HG03558 (cell line): ENCODE data around the gene UMOD.

Source experiments
- ATAC-seq: cut with Tn5 transposase; IDR thresholded peaks from one replicate; pipeline ENCODE4 v1.9.1; 2021; ENCODE audit warnings: moderate number of reproducible peaks; ENCODE audit not compliant: unreplicated experiment; ENCODE audit errors: extremely low read depth

The UMOD gene

GRCh38 chr16:20307240-20307671 is 45.3 kb downstream of the UMOD start:
- ATAC-seq = no peak

GRCh38 chr16:20306401-20306800 is 46.1 kb downstream of the UMOD start:
- no peak for ATAC-seq

GRCh38 chr16:20303012-20303411 is 49.5 kb downstream of the UMOD start:
- ATAC-seq = no peak

GRCh38 chr16:20302389-20302788 is 50.1 kb downstream of the UMOD start:
- ATAC-seq = no peak

GRCh38 chr16:20301840-20302239 is 50.7 kb downstream of the UMOD start:
- no peak for ATAC-seq

- ATAC-seq = no peak
These were observed 52.0 kb downstream of the UMOD start for GRCh38 chr16:20300312-20301097.

GRCh38 chr16:20298452-20298851 is 54.1 kb downstream of the UMOD start:
- no peak for ATAC-seq

GRCh38 chr16:20291208-20292206 is 61.0 kb downstream of the UMOD start:
- ATAC-seq = no peak

- ATAC-seq = no peak
These were observed 62.9 kb downstream of the UMOD start for GRCh38 chr16:20289571-20289970.

GRCh38 chr16:20285993-20286499 is 66.5 kb downstream of the UMOD start:
- no peak for ATAC-seq
